GM20431 (cell line): ENCODE results near the gene NEK11.

Experiments
- in situ Hi-C: fragments of 300-500 bp; cut with MseI, MboI; formaldehyde crosslinking; loops from one replicate; pipeline ENCODE4 v1.15.0; 2020; ENCODE audit warnings: low sequenced_read_pairs; ENCODE audit not compliant: unreplicated experiment

NEK11 gene

GRCh38 chr3:131218196-131218595, 191.5 kb downstream of the NEK11 start:
- in situ Hi-C loops, result no loop called here

GRCh38 chr3:131221731-131222130, 195.1 kb downstream of the NEK11 start:
- in situ Hi-C loops, result no loop called here

- in situ Hi-C loops, result no loop called here
These were observed 195.9 kb downstream of the NEK11 start for GRCh38 chr3:131222599-131222998.

- in situ Hi-C loops, result no loop called here
These were observed 197.0 kb downstream of the NEK11 start for GRCh38 chr3:131223373-131224289.

GRCh38 chr3:131224886-131225550, 198.3 kb downstream of the NEK11 start:
- in situ Hi-C loops, result no loop called here

GRCh38 chr3:131228522-131228921, 201.8 kb downstream of the NEK11 start:
- in situ Hi-C loops, result no loop called here

GRCh38 chr3:131231710-131232389, 205.2 kb downstream of the NEK11 start:
- in situ Hi-C loops, result no loop called here

GRCh38 chr3:131232711-131233267, 206.1 kb downstream of the NEK11 start:
- in situ Hi-C loops, result no loop called here

GRCh38 chr3:131233900-131234668, 207.4 kb downstream of the NEK11 start:
- in situ Hi-C loops, result no loop called here

GRCh38 chr3:131236421-131236820, 209.7 kb downstream of the NEK11 start:
- in situ Hi-C loops, result no loop called here

GRCh38 chr3:131238496-131238895, 211.8 kb downstream of the NEK11 start:
- in situ Hi-C loops, result no loop called here

- in situ Hi-C loops, result no loop called here
These were observed 212.6 kb downstream of the NEK11 start for GRCh38 chr3:131239267-131239666.

- in situ Hi-C loops, result no loop called here
These were observed 215.5 kb downstream of the NEK11 start for GRCh38 chr3:131242201-131242600.

- in situ Hi-C loops, result no loop called here
These were observed 223.8 kb downstream of the NEK11 start for GRCh38 chr3:131250466-131250865.

GRCh38 chr3:131260525-131260924, 233.8 kb downstream of the NEK11 start:
- in situ Hi-C loops, result no loop called here

- in situ Hi-C loops, result no loop called here
These were observed 234.4 kb downstream of the NEK11 start for GRCh38 chr3:131261104-131261503.

- in situ Hi-C loops, result no loop called here
These were observed 248.9 kb downstream of the NEK11 start for GRCh38 chr3:131275556-131275955.

- in situ Hi-C loops, result no loop called here
These were observed 251.3 kb downstream of the NEK11 start for GRCh38 chr3:131277836-131278497.

- in situ Hi-C loops, result no loop called here
These were observed 252.9 kb downstream of the NEK11 start for GRCh38 chr3:131279577-131279976.
